Brain microvascular endothelial cell (primary cell): ENCODE data around the gene EVA1C.

Source experiments
- DNase-seq: peaks from one replicate; pipeline ENCODE4 v3.0.0-alpha.2; 2020
- H3K27ac ChIP-seq: fragments of 250-450 bp; sonication (Bioruptor Pico); 2 replicates; pipeline ENCODE4 v1.5.1; 2020; ENCODE audit warnings: mild to moderate bottlenecking, moderate library complexity
- H3K27me3 ChIP-seq: fragments of 250-450 bp; sonication (Bioruptor Pico); replicated peaks from 2 replicates; pipeline ENCODE4 v1.5.1; 2020; ENCODE audit warnings: mild to moderate bottlenecking
- H3K36me3 ChIP-seq: fragments of 250-450 bp; sonication (Bioruptor Pico); replicated peaks from 2 replicates; pipeline ENCODE4 v1.5.1; 2020; ENCODE audit warnings: mild to moderate bottlenecking
- H3K4me3 ChIP-seq: 2 replicates; pipeline ENCODE4 v1.5.1; 2011; ENCODE audit warnings: low read depth, mild to moderate bottlenecking, control low read depth, low read length, moderate library complexity
- CTCF ChIP-seq: IDR thresholded peaks from 2 replicates; pipeline ENCODE4 v1.5.1; 2011; ENCODE audit warnings: low read depth, mild to moderate bottlenecking, moderate library complexity, low read length, control low read depth, inconsistent platforms; ENCODE audit errors: missing control alignments
- in situ Hi-C: cut with HindIII; loops from 2 replicates; pipeline ENCODE4 v1.10.0; 2017; ENCODE audit warnings: low sequenced_read_pairs, low pct_ligation_motif_present

The EVA1C gene

GRCh38 chr21:32469628-32470027, 57.1 kb downstream of the EVA1C start:
- Histone ChIP-seq H3K27ac (no peak overlapping the region), H3K36me3 (no peaks in the 10 kb centered on the region), H3K27me3 (no peaks in the 10 kb centered on the region), H3K4me3 (no peak overlapping the region)
- no peak for DNase-seq
- in situ Hi-C loops: no loop called here
- no peak for TF ChIP-seq CTCF

GRCh38 chr21:32470206-32470605, 57.7 kb downstream of the EVA1C start:
- H3K27me3 ChIP-seq: no peaks in the 10 kb centered on the region
- in situ Hi-C loops: no loop called here
- H3K4me3 ChIP-seq: no peak overlapping the region
- no peaks in the 10 kb centered on the region for H3K36me3 ChIP-seq
- no peak for DNase-seq
- no peak for TF ChIP-seq CTCF
- H3K27ac ChIP-seq: no peak overlapping the region

GRCh38 chr21:32472890-32473765, 60.6 kb downstream of the EVA1C start:
- in situ Hi-C loops: no loop called here

GRCh38 chr21:32474179-32475059, 61.9 kb downstream of the EVA1C start:
- no peaks in the 10 kb centered on the region for H3K27me3 ChIP-seq
- in situ Hi-C loops: no loop called here
- TF ChIP-seq CTCF: no peak
- DNase-seq: no peak
- H3K27ac ChIP-seq: no peak overlapping the region
- H3K36me3 ChIP-seq: no peaks in the 10 kb centered on the region
- no peak overlapping the region for H3K4me3 ChIP-seq

More at GRCh38 chr21:32472890-32473765, 60.6 kb downstream of the EVA1C start:
- Histone ChIP-seq H3K27me3 (no peaks in the 10 kb centered on the region), H3K4me3 (no peak overlapping the region), H3K27ac (no peak overlapping the region), H3K36me3 (no peaks in the 10 kb centered on the region)
- DNase-seq: no peak
- no peak for TF ChIP-seq CTCF

GRCh38 chr21:32475162-32475812, 62.8 kb downstream of the EVA1C start:
- Histone ChIP-seq H3K27me3 (no peaks in the 10 kb centered on the region), H3K27ac (peak overlapping the region; percentile 11), H3K36me3 (no peaks in the 10 kb centered on the region), H3K4me3 (no peak overlapping the region)
- in situ Hi-C loops: no loop called here
- TF ChIP-seq CTCF: no peak
- DNase-seq: peak; percentile 73
